ENCODE results near the gene WWC2. TPM values are rescaled to one million over a fixed set of nuclear protein-coding genes. Genes with fewer than 3 reads are reported as not detected.

WWC2 gene
- total RNA-seq, 4 donors from 2014 or later = 24.3 to 50.7 (median 41.8) TPM

- TF ChIP-seq CTCF (IDR thresholded peaks at IDR 0.05; ENCODE audit: low read depth) = no peak
Observed at GRCh38 chr4:183300070-183300469, 201.0 kb downstream of the WWC2 start.

- TF ChIP-seq CTCF (IDR thresholded peaks at IDR 0.05; ENCODE audit: low read depth) = no peak
Observed at GRCh38 chr4:183300655-183301054, 201.6 kb downstream of the WWC2 start.

GRCh38 chr4:183303301-183303700, 204.2 kb downstream of the WWC2 start:
- TF ChIP-seq CTCF (IDR thresholded peaks at IDR 0.05; ENCODE audit: low read depth) = no peak

GRCh38 chr4:183304067-183304466, 205.0 kb downstream of the WWC2 start:
- no peak for TF ChIP-seq CTCF (IDR thresholded peaks at IDR 0.05; ENCODE audit: low read depth)

- no peak for TF ChIP-seq CTCF (IDR thresholded peaks at IDR 0.05; ENCODE audit: low read depth)
Observed at GRCh38 chr4:183304538-183304937, 205.5 kb downstream of the WWC2 start.

- no peak for TF ChIP-seq CTCF (IDR thresholded peaks at IDR 0.05; ENCODE audit: low read depth)
Observed at GRCh38 chr4:183306811-183307210, 207.8 kb downstream of the WWC2 start.

- no peak for TF ChIP-seq CTCF (IDR thresholded peaks at IDR 0.05; ENCODE audit: low read depth)
Observed at GRCh38 chr4:183312841-183313240, 213.8 kb downstream of the WWC2 start.

Data from subcutaneous adipose tissue (tissue), 4 donors.